ENCODE measurements around the gene PTDSS2. TPM values are rescaled to one million over a fixed set of nuclear protein-coding genes. Genes with fewer than 3 reads are reported as not detected.

Gene PTDSS2
- total and polyA plus RNA-seq, 2 of the 4 experiments (the other 2 are of a cell fraction): 23.5 to 26.6 TPM

DNA sequence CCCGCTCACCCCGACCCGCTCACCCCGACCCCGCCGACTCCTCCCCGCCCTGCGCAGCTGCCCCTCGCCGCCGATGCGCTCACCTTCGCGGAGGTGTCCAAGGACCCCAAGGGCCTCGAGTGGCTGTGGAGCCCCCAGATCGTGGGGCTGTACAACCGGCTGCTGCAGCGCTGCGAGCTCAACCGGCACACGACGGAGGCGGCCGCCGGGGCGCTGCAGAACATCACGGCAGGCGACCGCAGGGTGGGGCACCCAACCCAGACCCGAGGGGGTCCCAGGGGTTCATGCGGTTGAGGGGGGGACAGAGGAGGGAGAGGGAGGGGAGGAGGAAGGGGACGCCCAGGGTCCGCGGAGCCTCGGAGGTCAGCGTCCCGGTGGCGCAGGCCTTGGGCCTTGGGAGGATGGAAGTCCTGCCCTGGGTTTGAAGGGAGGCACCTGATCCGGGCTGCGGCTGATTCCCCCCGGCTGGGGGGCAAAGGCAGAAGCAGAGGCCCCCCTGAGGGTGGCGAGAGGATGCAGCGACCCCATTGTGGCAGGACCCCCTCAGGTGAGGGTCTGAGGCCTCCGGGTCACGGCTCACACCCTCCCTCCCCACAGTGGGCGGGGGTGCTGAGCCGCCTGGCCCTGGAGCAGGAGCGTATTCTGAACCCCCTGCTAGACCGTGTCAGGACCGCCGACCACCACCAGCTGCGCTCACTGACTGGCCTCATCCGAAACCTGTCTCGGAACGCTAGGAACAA is 46.9 kb upstream of the PTDSS2 start:
- H3K4me2 ChIP-seq (ENCODE audit: low read depth, low read length): no peak overlapping the region
- in situ Hi-C loops (cut with MboI; ENCODE audit: low sequenced_read_pairs): no loop called here
- H2BK15ac ChIP-seq (ENCODE audit: low read depth, low read length): no peak overlapping the region
- ATAC-seq (ENCODE audit: low read depth) (no peak), DNase-seq (no peak)
- H3K79me1 ChIP-seq (ENCODE audit: low read depth in 1 of 2, low read length in 2 of 2): no peaks in the 10 kb centered on the region
- no peak overlapping the region for H4K5ac ChIP-seq (ENCODE audit: low read depth, low read length)
- H2AFZ ChIP-seq (replicated peaks; ENCODE audit: low read length, poor library complexity): no peak overlapping the region
- no peak overlapping the region for H2AK9ac ChIP-seq (replicated peaks; ENCODE audit: low read depth, low read length, poor library complexity)
- H3K14ac ChIP-seq (replicated peaks; ENCODE audit: low read depth, low read length): no peak overlapping the region
- no peak overlapping the region for H3K23ac ChIP-seq (ENCODE audit: low read depth, low read length)
- H3K9me3 ChIP-seq (ENCODE audit: control insufficient read depth, insufficient read depth, low read length): peaks cover 5% of the 10 kb centered on the region; the same call in 1 of the 2 replicates
- H3K9me1 ChIP-seq (ENCODE audit: insufficient read depth, low read length): no peaks in the 10 kb centered on the region
- BruUV-seq (replicated peaks): no TSS peak
- H3K18ac ChIP-seq (ENCODE audit: low read depth, low read length): no peak overlapping the region
- H2AK5ac ChIP-seq (ENCODE audit: low read depth, low read length): no peak overlapping the region
- no peak overlapping the region for H2BK20ac ChIP-seq (ENCODE audit: low read depth, low read length)
- ChIA-PET CTCF (no interaction called here), POLR2A (ENCODE audit: unreplicated experiment) (no interaction called here)
- H3K36me3 ChIP-seq (ENCODE audit: control insufficient read depth, insufficient read depth, low read length): no peaks in the 10 kb centered on the region
- no peaks in the 10 kb centered on the region for H4K20me1 ChIP-seq (ENCODE audit: insufficient read depth, low read length)
- intact Hi-C loops (cut with micrococcal nuclease): no loop called here
- no peak overlapping the region for H3K27ac ChIP-seq (ENCODE audit: insufficient read depth, low read length)
- no peak overlapping the region for H3K4me3 ChIP-seq (ENCODE audit: insufficient read depth, low read depth, low read length)
- WGBS, 2 experiments (ENCODE audit: extremely low coverage in 2 of 2, insufficient read length in 1 of 2): 76% methylated on average over 27 of the region's 55 CpGs; no CpG with 5 or more reads in 1 of the 2 experiments
- H3K4me1 ChIP-seq (ENCODE audit: control insufficient read depth, insufficient read depth, low read length): peaks cover 3% of the 10 kb centered on the region; the same call in 1 of the 2 replicates
- H2BK5ac ChIP-seq (ENCODE audit: low read depth, low read length, poor library complexity, severe bottlenecking): no peak overlapping the region
- no peak overlapping the region for H3K56ac ChIP-seq (ENCODE audit: extremely low read depth, insufficient read depth, low read length)
- H4K91ac ChIP-seq (ENCODE audit: insufficient read depth, low read depth, low read length): no peak overlapping the region
- no peak overlapping the region for H2BK120ac ChIP-seq (ENCODE audit: low read depth, low read length)
- TF ChIP-seq NFE2L2 (IDR thresholded peaks at IDR 0.05; ENCODE audit: low read depth, low read length) (no peak), RAD21 (IDR thresholded peaks at IDR 0.05; ENCODE audit: low read length) (no peak), ELK1 (IDR thresholded peaks at IDR 0.05; ENCODE audit: borderline replicate concordance, low read depth, low read length) (no peak), RCOR1 (IDR thresholded peaks at IDR 0.05; ENCODE audit: insufficient replicate concordance, low read length) (no peak), FOS (IDR thresholded peaks at IDR 0.05; ENCODE audit: low read depth, low read length) (no peak), RFX5 (IDR thresholded peaks at IDR 0.05; ENCODE audit: low read depth, low read length) (no peak), MAFK (IDR thresholded peaks at IDR 0.05; ENCODE audit: low read depth, low read length) (no peak), MAZ (IDR thresholded peaks at IDR 0.05; ENCODE audit: borderline replicate concordance, low read depth, low read length) (no peak), SMC3 (IDR thresholded peaks at IDR 0.05; ENCODE audit: low read depth, low read length) (no peak), POLR2A (IDR thresholded peaks at IDR 0.05; ENCODE audit: low read depth, low read length) (no peak), CEBPB (IDR thresholded peaks at IDR 0.05; ENCODE audit: low read depth, low read length) (no peak), CHD1 (IDR thresholded peaks at IDR 0.05; ENCODE audit: low read depth, low read length) (no peak)
- TF ChIP-seq, protein P1, sequence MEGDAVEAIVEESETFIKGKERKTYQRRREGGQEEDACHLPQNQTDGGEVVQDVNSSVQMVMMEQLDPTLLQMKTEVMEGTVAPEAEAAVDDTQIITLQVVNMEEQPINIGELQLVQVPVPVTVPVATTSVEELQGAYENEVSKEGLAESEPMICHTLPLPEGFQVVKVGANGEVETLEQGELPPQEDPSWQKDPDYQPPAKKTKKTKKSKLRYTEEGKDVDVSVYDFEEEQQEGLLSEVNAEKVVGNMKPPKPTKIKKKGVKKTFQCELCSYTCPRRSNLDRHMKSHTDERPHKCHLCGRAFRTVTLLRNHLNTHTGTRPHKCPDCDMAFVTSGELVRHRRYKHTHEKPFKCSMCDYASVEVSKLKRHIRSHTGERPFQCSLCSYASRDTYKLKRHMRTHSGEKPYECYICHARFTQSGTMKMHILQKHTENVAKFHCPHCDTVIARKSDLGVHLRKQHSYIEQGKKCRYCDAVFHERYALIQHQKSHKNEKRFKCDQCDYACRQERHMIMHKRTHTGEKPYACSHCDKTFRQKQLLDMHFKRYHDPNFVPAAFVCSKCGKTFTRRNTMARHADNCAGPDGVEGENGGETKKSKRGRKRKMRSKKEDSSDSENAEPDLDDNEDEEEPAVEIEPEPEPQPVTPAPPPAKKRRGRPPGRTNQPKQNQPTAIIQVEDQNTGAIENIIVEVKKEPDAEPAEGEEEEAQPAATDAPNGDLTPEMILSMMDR (conservative IDR thresholded peaks at IDR 0.05; ENCODE audit: low read depth, low read length): no peak
- TF ChIP-seq, protein P2, sequence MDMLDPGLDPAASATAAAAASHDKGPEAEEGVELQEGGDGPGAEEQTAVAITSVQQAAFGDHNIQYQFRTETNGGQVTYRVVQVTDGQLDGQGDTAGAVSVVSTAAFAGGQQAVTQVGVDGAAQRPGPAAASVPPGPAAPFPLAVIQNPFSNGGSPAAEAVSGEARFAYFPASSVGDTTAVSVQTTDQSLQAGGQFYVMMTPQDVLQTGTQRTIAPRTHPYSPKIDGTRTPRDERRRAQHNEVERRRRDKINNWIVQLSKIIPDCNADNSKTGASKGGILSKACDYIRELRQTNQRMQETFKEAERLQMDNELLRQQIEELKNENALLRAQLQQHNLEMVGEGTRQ (IDR thresholded peaks at IDR 0.05; ENCODE audit: low read depth, low read length): no peak
- no peak overlapping the region for H3K4ac ChIP-seq (ENCODE audit: low read depth, low read length)
- H3K27me3 ChIP-seq (ENCODE audit: control insufficient read depth, insufficient read depth, low read length): peaks cover 16% of the 10 kb centered on the region
- dilution Hi-C loops (cut with HindIII; ENCODE audit: low sequenced_read_pairs, unreplicated experiment): no loop called here
- no peak overlapping the region for H4K8ac ChIP-seq (ENCODE audit: low read depth in 2 of 2, low read length in 2 of 2)
- no peak overlapping the region for H3K9ac ChIP-seq (ENCODE audit: low read depth, low read length)
